ENCODE results near the gene GPR107.

The GPR107 gene

DNA sequence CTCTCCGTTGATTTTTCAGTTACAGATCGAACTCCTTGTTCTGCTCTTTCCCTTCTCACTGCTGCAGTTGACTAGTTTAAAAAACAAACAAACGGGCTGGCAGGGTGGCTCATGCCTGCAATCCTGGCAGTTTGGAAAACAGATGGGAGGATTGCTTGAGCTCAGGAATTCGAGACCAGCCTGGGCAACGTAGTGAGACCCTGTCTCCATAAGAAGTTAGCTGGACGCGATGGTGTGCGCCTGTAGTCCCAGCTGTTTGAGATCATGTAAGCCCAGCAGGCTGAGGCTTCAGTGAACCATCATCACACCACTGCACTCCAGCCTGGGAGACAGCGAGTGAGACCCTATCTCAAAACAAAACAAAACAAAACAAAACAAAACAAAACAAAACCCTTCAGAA lies 67.1 kb downstream of the GPR107 start:
- peaks cover 32% of the 10 kb centered on the region for H3K4me1 ChIP-seq (ENCODE audit: control insufficient read depth, insufficient read depth, low read length)
- no peak overlapping the region for H3K9ac ChIP-seq (ENCODE audit: low read length)

DNA sequence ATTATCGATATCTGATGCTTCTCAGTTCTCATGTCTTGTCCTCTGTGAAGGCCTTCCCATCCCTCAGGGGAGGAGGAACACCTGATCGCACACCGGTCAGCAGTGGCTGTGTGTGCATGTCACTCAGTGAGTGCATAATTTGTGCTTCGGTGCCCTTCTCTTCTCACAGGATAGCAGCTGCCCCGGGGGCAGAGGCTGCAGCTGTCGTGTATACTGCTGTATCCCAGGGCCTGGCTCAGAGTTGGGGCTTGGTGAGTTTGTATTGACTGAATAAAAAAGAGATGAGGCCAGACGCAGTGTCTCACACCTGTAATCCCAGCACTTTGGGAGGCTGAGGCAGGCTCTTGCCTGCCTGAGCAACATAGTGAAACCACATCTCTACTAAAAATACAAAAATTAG lies 68.8 kb downstream of the GPR107 start:
- Histone ChIP-seq H3K27ac (ENCODE audit: low read depth, low read length) (no peak overlapping the region), H3K36me3 (ENCODE audit: control insufficient read depth, insufficient read depth, low read length) (peaks cover 11% of the 10 kb centered on the region), H3K27me3 (ENCODE audit: control insufficient read depth, insufficient read depth, low read length) (no peaks in the 10 kb centered on the region), H3K4me3 (ENCODE audit: low read length) (no peak overlapping the region), H3K9ac (ENCODE audit: low read length) (no peak overlapping the region), H3K4me1 (ENCODE audit: control insufficient read depth, insufficient read depth, low read length) (peaks cover 19% of the 10 kb centered on the region)

More for the DNA sequence above, 67.1 kb downstream of the GPR107 start:
- Histone ChIP-seq H3K4me3 (ENCODE audit: low read length) (no peak overlapping the region), H3K27me3 (ENCODE audit: control insufficient read depth, insufficient read depth, low read length) (no peaks in the 10 kb centered on the region), H3K27ac (ENCODE audit: low read depth, low read length) (no peak overlapping the region), H3K36me3 (ENCODE audit: control insufficient read depth, insufficient read depth, low read length) (peaks cover 8% of the 10 kb centered on the region)

DNA sequence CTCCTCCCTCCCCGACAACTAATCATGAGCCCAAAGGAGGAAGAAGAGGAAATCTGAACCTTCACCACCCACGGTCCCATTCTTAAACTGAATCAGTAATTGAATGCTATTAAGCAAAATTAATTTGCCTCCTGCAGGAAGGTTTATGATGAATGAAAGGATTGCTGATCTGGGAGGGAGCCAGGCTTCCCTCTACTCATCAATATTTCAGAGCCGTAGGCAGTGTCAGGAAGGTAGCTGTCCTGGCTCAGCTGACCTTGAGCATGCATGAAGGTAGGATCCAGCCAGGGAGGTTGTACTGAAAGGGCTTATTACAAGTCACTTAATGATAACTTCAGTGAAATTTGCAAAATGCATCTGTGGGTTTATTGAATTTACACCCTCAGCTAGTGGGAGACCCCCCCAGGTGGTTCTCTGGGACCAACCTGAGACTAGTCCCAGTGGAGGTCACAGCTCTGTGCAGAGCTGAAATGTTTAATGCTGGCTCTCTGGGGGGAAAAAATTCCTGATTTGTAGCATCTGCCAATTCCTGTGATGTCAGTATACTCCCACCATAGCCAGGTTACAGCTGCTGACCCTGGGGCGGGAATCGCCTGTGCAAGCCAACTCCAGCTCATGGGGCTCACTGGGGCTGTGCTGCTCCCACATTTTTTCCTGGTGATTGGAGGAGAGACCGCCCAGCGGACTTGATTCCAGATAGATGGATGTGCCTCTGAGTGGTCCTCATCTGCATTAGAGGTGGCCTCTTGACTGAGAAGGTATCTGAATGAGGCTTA lies 70.6 kb downstream of the GPR107 start:
- Histone ChIP-seq H3K4me3 (ENCODE audit: low read length) (no peak overlapping the region), H3K4me1 (ENCODE audit: control insufficient read depth, insufficient read depth, low read length) (peaks cover 8% of the 10 kb centered on the region), H3K27ac (ENCODE audit: low read depth, low read length) (no peak overlapping the region), H3K9ac (ENCODE audit: low read length) (no peak overlapping the region), H3K36me3 (ENCODE audit: control insufficient read depth, insufficient read depth, low read length) (peaks cover 17% of the 10 kb centered on the region), H3K27me3 (ENCODE audit: control insufficient read depth, insufficient read depth, low read length) (no peaks in the 10 kb centered on the region)

DNA sequence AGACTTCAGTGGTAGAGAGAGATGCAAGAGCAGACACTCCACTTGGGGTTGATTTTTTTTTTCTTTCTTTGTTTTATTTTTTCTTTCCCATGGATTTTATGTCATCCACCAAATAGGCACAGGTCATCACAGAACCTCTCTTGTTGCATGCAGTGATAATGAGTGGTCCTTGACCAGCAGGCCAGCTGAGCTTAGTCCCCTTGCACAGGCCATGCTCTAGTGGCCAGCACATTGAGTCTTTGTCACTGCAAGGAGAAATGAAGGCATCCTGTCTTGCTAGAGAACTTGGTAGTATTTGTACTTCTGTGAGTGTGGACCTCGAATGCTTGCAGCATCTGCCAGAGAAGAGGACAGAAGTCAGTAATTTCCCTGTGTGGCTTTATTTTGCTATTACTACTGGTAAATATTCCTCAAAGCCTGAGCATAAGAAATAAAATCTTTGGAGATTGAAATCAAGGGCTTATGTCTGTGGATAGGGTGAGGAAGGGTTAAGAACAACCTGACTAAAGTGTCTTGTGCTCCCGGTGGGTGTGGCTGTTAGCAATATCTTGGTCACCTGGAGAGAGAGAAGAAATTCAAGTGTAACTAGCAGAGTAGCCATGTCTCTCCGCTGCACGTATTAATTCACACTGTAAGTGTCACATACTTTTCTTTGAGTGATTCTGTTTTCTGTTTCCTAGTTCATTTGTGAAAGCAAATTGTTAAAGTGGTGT lies 73.2 kb downstream of the GPR107 start:
- no peak overlapping the region for H3K27ac ChIP-seq (ENCODE audit: low read depth, low read length)
- H3K36me3 ChIP-seq (ENCODE audit: control insufficient read depth, insufficient read depth, low read length) = peaks cover 25% of the 10 kb centered on the region
- H3K27me3 ChIP-seq (ENCODE audit: control insufficient read depth, insufficient read depth, low read length) = no peaks in the 10 kb centered on the region
- peaks cover 10% of the 10 kb centered on the region for H3K4me1 ChIP-seq (ENCODE audit: control insufficient read depth, insufficient read depth, low read length)
- H3K9ac ChIP-seq (ENCODE audit: low read length) = no peak overlapping the region
- H3K4me3 ChIP-seq (ENCODE audit: low read length) = no peak overlapping the region

DNA sequence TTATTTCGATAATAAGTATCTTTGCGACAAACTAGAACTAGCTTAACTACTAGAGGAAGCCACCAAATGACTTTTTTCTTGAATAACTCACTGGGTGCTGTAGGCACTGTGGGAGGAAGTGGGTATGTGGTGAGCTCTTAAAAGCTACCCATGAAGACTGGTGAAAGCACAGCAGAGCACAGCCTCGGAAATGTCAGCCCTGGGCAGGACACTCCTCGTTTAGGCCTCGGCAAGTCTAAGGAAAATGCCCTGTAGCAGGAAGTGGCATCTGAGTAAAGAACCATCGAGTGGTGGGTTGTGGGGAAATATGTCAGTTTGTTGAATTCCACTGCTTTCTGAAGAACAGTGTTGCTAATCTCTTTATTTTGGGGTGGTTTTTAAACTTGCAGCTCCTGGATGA lies 74.5 kb downstream of the GPR107 start:
- no peak overlapping the region for H3K4me3 ChIP-seq (ENCODE audit: low read length)
- H3K36me3 ChIP-seq (ENCODE audit: control insufficient read depth, insufficient read depth, low read length) = peaks cover 20% of the 10 kb centered on the region
- no peak overlapping the region for H3K9ac ChIP-seq (ENCODE audit: low read length)
- H3K27me3 ChIP-seq (ENCODE audit: control insufficient read depth, insufficient read depth, low read length) = no peaks in the 10 kb centered on the region
- H3K27ac ChIP-seq (ENCODE audit: low read depth, low read length) = peak overlapping the region; percentile 75
- peaks cover 10% of the 10 kb centered on the region for H3K4me1 ChIP-seq (ENCODE audit: control insufficient read depth, insufficient read depth, low read length)

DNA sequence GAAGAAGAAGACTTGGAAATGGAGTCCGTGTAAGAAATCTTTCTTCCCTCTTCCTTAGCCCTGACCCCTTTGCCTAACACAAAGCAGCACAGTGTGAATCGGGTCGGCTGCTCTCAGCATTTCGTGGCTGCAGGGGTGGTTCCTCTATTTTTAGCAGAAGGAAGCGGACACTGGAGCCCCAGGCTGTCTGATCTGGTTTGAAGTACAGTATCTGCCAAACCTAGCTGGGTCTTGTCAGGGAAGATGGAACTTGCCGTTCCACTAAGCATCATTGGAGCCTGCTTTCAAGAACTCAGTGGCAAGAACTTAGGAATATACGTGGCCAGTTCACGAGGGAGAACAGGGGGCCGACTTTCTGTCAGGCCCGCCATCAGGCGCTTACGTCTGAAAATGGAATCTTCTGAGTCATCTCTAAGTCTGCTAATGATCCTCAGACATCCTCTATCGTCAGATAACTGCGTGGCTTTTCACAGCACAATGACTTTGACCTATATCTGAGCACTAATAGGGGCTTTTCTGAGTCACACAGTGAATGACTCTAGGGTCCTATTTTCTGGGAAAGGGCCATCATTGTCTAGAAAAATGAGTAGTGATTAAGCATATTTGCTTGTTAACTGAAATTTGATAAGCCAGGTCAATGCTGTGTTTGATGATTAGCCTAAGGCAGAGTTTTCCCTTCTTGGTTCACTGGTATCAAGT lies 75.2 kb downstream of the GPR107 start:
- H3K9ac ChIP-seq (ENCODE audit: low read length) = no peak overlapping the region
- H3K27me3 ChIP-seq (ENCODE audit: control insufficient read depth, insufficient read depth, low read length) = no peaks in the 10 kb centered on the region
- no peak overlapping the region for H3K4me3 ChIP-seq (ENCODE audit: low read length)
- H3K36me3 ChIP-seq (ENCODE audit: control insufficient read depth, insufficient read depth, low read length) = peaks cover 20% of the 10 kb centered on the region
- H3K27ac ChIP-seq (ENCODE audit: low read depth, low read length) = peak overlapping the region; percentile 75
- peaks cover 10% of the 10 kb centered on the region for H3K4me1 ChIP-seq (ENCODE audit: control insufficient read depth, insufficient read depth, low read length)

DNA sequence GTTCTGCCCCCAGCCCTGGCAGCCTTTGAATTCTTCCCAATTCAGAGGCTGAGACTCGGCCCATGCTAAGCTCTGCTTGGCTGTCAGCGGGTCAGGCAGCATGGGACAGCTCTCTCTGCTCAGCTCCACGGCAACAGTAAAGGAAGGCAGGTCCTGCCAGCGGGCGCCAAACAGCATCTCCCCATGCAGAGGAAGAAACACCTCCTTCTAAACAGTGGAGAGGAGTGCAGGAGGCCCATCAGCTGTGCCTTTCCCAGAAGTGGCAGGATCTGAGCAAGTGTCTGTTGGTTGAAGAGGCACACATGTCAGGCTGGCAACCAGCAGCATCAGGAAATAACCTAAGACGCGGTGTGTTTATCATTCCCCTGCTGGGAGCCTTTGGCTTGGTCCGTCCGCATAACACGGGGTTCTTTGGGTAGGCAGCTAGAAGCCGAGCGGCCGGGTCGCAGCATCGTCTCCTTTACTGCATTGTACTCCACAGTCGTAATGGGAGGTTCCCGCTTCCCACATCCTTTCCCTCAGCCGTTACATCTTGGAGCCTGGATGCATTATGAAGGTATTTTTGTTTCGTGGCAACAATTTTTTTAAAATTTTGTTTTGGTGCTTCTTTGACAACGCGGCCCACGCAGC lies 75.8 kb downstream of the GPR107 start:
- Histone ChIP-seq H3K27me3 (ENCODE audit: control insufficient read depth, insufficient read depth, low read length) (no peaks in the 10 kb centered on the region), H3K36me3 (ENCODE audit: control insufficient read depth, insufficient read depth, low read length) (peaks cover 20% of the 10 kb centered on the region), H3K4me3 (ENCODE audit: low read length) (no peak overlapping the region), H3K27ac (ENCODE audit: low read depth, low read length) (peak overlapping the region; percentile 75), H3K4me1 (ENCODE audit: control insufficient read depth, insufficient read depth, low read length) (peaks cover 10% of the 10 kb centered on the region), H3K9ac (ENCODE audit: low read length) (no peak overlapping the region)

DNA sequence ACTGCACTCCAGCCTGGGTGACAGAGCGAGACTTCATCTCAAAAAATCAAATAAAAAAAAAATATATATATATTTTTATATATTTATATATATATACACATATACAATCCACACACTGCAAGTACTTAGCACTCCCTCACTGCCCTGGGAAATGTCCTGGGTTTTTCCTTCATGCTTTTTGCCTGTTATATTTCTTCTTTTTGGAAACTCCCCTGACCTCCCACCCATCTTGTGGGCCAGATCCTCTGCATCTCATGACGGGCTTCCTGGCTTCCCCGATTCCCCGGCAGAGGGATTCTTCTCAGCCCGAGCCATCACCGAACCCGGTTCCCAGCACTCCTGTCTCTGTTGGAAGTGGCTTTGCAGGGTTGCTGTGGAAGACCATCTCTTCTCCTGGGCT lies 79.0 kb downstream of the GPR107 start:
- Histone ChIP-seq H3K36me3 (ENCODE audit: control insufficient read depth, insufficient read depth, low read length) (peaks cover 16% of the 10 kb centered on the region), H3K9ac (ENCODE audit: low read length) (no peak overlapping the region), H3K27me3 (ENCODE audit: control insufficient read depth, insufficient read depth, low read length) (no peaks in the 10 kb centered on the region), H3K4me3 (ENCODE audit: low read length) (no peak overlapping the region), H3K27ac (ENCODE audit: low read depth, low read length) (no peak overlapping the region), H3K4me1 (ENCODE audit: control insufficient read depth, insufficient read depth, low read length) (peaks cover 13% of the 10 kb centered on the region)

DNA sequence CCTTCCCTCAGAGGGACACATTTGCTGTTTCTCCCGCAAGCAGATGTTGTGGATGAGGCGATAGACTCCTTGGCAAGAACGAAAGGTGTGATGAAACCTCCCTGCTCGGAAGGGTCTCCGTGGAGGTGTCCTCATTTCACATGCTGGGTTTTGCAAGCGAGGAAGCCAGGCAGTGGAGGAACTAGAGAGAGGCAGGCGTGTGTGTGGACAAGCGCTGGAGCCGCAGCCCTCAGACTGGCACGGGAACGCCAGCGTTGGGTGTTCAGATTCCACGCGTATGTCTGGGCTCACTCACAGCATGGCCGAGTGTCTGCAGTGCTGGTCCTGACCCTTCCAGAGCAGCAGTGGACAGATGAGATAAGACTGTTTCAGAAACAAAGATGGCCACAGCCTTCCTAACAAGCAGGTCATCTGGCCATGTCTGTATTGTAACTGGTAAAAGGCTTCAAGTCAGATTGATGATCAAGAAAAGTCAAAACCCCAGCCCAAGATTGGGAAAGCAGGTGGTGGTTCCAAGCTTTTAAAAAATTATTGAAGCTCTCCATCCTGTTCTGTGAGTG lies 83.5 kb downstream of the GPR107 start:
- H3K36me3 ChIP-seq (ENCODE audit: control insufficient read depth, insufficient read depth, low read length) = no peaks in the 10 kb centered on the region
- peaks cover 27% of the 10 kb centered on the region for H3K4me1 ChIP-seq (ENCODE audit: control insufficient read depth, insufficient read depth, low read length)
- H3K27me3 ChIP-seq (ENCODE audit: control insufficient read depth, insufficient read depth, low read length) = no peaks in the 10 kb centered on the region
- H3K9ac ChIP-seq (ENCODE audit: low read length) = no peak overlapping the region
- H3K27ac ChIP-seq (ENCODE audit: low read depth, low read length) = peak overlapping the region; percentile 92
- no peak overlapping the region for H3K4me3 ChIP-seq (ENCODE audit: low read length)

DNA sequence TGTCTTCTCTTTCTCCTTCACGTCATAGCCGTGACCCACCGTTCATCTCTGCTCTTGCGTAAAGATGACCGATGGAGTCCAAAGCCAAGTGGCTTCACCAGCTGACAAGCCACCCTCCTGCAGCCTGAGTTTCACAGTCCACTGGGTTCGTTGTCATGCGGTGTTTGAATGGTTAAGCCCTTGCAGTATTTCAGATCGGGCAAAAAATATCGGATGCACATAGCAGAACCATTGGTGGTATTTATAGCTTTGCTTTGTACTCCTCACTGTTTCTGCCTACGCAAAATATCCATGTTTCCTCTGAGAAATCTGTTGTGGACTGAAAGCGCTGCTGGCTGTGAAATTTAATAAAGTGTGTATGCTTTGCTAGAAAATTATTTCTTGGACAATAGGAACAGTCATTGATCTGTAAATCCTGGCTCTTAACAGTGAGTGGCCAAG lies 84.0 kb downstream of the GPR107 start:
- peaks cover 27% of the 10 kb centered on the region for H3K4me1 ChIP-seq (ENCODE audit: control insufficient read depth, insufficient read depth, low read length)
- no peaks in the 10 kb centered on the region for H3K27me3 ChIP-seq (ENCODE audit: control insufficient read depth, insufficient read depth, low read length)
- peak overlapping the region; percentile 92 for H3K27ac ChIP-seq (ENCODE audit: low read depth, low read length)
- no peak overlapping the region for H3K9ac ChIP-seq (ENCODE audit: low read length)
- H3K4me3 ChIP-seq (ENCODE audit: low read length) = no peak overlapping the region
- H3K36me3 ChIP-seq (ENCODE audit: control insufficient read depth, insufficient read depth, low read length) = no peaks in the 10 kb centered on the region

DNA sequence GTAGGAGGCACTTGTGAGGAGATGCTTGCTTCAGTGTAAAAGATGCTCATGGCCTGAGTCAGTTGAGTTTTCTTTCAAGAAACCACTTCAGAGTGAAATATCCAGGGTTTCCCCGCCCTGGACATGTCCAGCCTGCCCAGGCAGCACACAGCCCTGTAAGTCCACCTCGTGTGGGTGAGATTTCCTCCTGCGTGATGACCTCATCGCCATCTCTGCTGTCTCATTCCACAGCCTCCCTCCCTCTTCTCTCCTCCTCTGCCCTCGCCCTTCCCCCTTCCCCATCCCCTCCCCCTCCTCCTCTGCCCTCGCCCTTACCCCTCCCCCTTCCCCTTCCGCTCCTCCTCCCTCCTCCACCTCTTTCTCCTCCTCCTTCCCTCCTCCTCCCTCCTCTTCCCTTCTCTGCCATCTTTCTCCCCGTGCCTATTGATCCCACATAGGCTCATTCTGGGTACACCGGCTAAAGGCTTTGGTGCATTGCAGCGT lies 84.5 kb downstream of the GPR107 start:
- Histone ChIP-seq H3K36me3 (ENCODE audit: control insufficient read depth, insufficient read depth, low read length) (no peaks in the 10 kb centered on the region), H3K4me1 (ENCODE audit: control insufficient read depth, insufficient read depth, low read length) (peaks cover 27% of the 10 kb centered on the region), H3K27me3 (ENCODE audit: control insufficient read depth, insufficient read depth, low read length) (no peaks in the 10 kb centered on the region), H3K27ac (ENCODE audit: low read depth, low read length) (peak overlapping the region; percentile 92), H3K9ac (ENCODE audit: low read length) (no peak overlapping the region), H3K4me3 (ENCODE audit: low read length) (no peak overlapping the region)

DNA sequence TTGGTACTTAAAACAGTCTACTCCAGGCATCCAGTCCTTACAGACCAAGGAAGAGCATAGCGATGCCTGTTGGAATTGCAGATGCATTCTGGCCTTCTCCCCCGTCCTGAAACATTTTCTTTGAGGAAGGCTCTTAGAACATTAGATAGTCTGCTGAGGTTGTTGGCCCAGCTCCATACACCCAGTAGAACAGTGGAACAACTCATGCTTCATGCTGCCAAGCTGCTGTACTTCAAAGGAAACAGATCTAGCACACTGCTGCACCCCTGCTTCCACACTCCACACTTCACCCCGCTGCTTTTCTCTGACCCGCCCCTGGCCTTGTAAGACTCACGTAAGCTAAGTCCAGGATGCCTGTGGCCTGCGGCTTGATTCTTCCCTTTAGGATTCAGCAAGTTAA lies 85.1 kb downstream of the GPR107 start:
- Histone ChIP-seq H3K36me3 (ENCODE audit: control insufficient read depth, insufficient read depth, low read length) (no peaks in the 10 kb centered on the region), H3K9ac (ENCODE audit: low read length) (no peak overlapping the region), H3K4me3 (ENCODE audit: low read length) (no peak overlapping the region), H3K27me3 (ENCODE audit: control insufficient read depth, insufficient read depth, low read length) (no peaks in the 10 kb centered on the region), H3K4me1 (ENCODE audit: control insufficient read depth, insufficient read depth, low read length) (peaks cover 30% of the 10 kb centered on the region), H3K27ac (ENCODE audit: low read depth, low read length) (peak overlapping the region; percentile 92)

Measured in rectal smooth muscle tissue (tissue), 1 donor.